ENCODE results near the gene P3H3. TPM values are rescaled to one million over a fixed set of nuclear protein-coding genes. Genes with fewer than 3 reads are reported as not detected.

P3H3 gene
- total RNA-seq, 1 donor from 2014 or later, result 30.6 TPM

DNA sequence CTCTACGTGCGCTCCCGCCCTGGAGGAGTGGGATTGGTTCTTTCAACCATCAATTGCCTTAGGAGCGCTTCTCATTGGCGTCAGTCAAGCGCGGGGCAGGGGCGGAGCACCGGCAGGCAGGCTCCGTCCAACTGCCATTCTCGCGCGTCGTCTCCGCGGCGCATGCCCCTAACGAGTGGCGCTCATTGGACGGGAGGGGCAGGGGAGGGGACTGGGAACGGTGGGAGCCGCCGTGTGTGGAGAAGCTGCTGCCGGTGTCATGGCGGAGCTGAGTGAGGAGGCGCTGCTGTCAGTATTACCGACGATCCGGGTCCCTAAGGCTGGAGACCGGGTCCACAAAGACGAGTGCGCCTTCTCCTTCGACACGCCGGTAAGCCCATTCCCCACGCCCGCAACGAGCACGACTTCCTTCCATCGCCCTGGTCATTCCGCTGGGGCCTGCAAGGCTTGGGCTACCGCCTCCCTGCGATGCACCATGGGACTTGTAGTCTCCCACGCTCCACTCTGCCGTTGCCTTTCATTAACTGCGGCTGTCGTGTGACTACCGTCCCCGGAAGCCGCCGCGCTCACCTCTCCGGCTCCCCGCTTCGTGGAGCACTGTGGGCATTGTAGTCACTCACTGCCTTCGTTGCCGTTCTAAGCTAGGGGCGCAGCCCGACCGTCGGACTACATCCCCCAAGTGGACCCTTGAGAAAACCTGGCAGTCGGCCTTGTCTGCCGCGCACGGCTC lies 23.9 kb downstream of the P3H3 start, which contains the start of gene USP5:
Gene USP5, plus strand, starts transcription at position 230 of the 730 bp plus-strand sequence. Its CDS starts 30 bp downstream, at position 260.
- Mint-ChIP-seq H3K36me3 (ENCODE audit: insufficient read depth) (peaks cover 13% of the 10 kb centered on the region), H3K4me1 (ENCODE audit: low read depth) (peaks cover 29% of the 10 kb centered on the region), H3K27ac (peak within 1 kb of the TSS; percentile 100), H3K27me3 (no peaks in the 10 kb centered on the region), H3K9me3 (ENCODE audit: low read depth) (no peaks in the 10 kb centered on the region), H3K4me3 (ENCODE audit: low read depth) (peak within 1 kb of the TSS; percentile 98)
- DNase-seq (ENCODE audit: low spot score, unreplicated experiment), result peak; percentile 100
- TF ChIP-seq, protein P1, sequence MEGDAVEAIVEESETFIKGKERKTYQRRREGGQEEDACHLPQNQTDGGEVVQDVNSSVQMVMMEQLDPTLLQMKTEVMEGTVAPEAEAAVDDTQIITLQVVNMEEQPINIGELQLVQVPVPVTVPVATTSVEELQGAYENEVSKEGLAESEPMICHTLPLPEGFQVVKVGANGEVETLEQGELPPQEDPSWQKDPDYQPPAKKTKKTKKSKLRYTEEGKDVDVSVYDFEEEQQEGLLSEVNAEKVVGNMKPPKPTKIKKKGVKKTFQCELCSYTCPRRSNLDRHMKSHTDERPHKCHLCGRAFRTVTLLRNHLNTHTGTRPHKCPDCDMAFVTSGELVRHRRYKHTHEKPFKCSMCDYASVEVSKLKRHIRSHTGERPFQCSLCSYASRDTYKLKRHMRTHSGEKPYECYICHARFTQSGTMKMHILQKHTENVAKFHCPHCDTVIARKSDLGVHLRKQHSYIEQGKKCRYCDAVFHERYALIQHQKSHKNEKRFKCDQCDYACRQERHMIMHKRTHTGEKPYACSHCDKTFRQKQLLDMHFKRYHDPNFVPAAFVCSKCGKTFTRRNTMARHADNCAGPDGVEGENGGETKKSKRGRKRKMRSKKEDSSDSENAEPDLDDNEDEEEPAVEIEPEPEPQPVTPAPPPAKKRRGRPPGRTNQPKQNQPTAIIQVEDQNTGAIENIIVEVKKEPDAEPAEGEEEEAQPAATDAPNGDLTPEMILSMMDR (IDR thresholded peaks at IDR 0.05; ENCODE audit: unreplicated experiment), result no peak

DNA sequence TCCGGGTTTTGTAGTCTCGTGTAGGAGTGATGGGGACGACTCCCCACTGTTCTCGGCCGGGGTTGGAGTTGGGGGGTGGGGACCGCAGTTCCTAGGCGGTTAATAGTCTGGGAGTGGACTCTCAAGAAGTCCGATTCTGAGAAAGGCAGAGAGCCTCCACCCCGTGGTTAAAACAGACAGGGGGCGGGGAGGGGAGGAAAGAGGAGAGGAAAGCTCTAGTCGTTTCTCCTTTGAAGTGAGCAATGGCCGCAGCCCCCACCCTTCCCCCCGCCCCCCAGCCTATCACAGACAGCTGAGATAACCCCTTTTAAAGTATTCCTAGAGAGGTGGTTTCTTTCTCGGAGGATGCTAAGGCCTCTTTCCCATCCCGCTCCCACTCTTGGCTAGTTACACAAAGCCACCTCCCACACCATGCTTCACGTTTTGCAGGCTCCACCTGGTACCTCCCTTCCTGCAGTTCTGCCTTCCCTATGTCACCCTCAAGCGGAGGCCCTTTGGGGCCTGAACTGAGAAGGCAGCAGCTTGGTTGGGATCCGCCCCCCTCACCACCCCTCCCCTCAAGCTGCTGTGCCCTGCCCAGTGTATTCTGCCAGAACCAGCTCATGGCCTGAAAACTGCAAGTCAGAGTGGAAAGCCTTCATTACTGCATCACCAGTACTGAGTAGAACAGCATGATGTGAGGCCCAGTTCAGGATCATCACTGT lies 24.6 kb downstream of the P3H3 start:
- Mint-ChIP-seq H3K4me1 (ENCODE audit: low read depth) (peaks cover 29% of the 10 kb centered on the region), H3K27me3 (no peaks in the 10 kb centered on the region)

DNA sequence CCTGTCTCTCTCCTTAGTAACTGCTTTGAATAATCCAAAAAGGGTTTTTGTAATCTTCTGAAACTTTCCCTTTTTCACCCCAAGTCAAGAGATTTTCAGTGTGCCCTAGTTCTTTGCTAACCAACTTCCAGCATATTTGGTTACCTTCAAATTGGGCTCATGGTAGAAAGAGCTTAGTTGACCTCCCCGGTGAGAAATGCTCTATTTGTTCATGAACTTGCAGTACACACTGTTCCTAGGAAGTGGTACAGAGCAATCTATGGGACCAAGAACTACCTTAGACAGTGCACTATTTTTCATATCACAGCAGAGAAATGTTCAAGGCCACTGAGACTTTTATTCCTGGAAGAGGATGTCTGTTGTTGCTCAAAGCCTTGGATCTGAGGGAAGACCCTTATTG lies 25.4 kb downstream of the P3H3 start:
- Mint-ChIP-seq H3K4me1 (ENCODE audit: low read depth) (peaks cover 29% of the 10 kb centered on the region), H3K27me3 (no peaks in the 10 kb centered on the region), H3K36me3 (ENCODE audit: insufficient read depth) (peaks cover 19% of the 10 kb centered on the region), H3K9me3 (ENCODE audit: low read depth) (no peaks in the 10 kb centered on the region), H3K27ac (peak overlapping the region; percentile 100), H3K4me3 (ENCODE audit: low read depth) (peak overlapping the region; percentile 98)
- DNase-seq (ENCODE audit: low spot score, unreplicated experiment), result no peak
- TF ChIP-seq, protein P1 (IDR thresholded peaks at IDR 0.05; ENCODE audit: unreplicated experiment), result no peak

More for the DNA sequence above, 24.6 kb downstream of the P3H3 start:
- H3K36me3 Mint-ChIP-seq (ENCODE audit: insufficient read depth), result peaks cover 15% of the 10 kb centered on the region
- peak overlapping the region; percentile 98 for H3K4me3 Mint-ChIP-seq (ENCODE audit: low read depth)
- no peak for DNase-seq (ENCODE audit: low spot score, unreplicated experiment)
- TF ChIP-seq, protein P1 (IDR thresholded peaks at IDR 0.05; ENCODE audit: unreplicated experiment), result no peak
- H3K27ac Mint-ChIP-seq, result peak overlapping the region; percentile 100
- no peaks in the 10 kb centered on the region for H3K9me3 Mint-ChIP-seq (ENCODE audit: low read depth)

DNA sequence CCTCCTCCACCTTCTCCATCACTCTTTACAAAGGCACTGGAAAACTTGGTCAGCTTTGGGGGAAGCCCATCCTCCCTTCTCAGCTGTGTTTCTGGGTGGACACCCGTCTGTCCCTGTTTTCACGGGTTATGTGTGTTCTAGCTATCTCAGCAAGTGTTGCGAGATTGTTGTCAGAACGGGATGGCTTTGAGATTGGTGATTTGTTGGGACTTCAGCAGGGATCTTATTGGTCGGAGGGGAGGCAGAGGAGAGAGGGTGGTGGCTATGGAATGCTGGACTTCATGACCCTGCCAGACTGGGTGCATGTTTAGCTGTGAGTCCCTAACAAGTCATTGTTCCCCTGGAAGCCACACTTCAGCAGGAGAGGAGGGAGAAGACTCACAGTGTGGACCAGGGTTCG lies 25.8 kb downstream of the P3H3 start:
- DNase-seq (ENCODE audit: low spot score, unreplicated experiment), result no peak
- Mint-ChIP-seq H3K36me3 (ENCODE audit: insufficient read depth) (peaks cover 19% of the 10 kb centered on the region), H3K4me3 (ENCODE audit: low read depth) (peak overlapping the region; percentile 98), H3K27me3 (no peaks in the 10 kb centered on the region), H3K9me3 (ENCODE audit: low read depth) (no peaks in the 10 kb centered on the region), H3K27ac (peak overlapping the region; percentile 72), H3K4me1 (ENCODE audit: low read depth) (peaks cover 29% of the 10 kb centered on the region)
- TF ChIP-seq, protein P1 (IDR thresholded peaks at IDR 0.05; ENCODE audit: unreplicated experiment), result no peak

DNA sequence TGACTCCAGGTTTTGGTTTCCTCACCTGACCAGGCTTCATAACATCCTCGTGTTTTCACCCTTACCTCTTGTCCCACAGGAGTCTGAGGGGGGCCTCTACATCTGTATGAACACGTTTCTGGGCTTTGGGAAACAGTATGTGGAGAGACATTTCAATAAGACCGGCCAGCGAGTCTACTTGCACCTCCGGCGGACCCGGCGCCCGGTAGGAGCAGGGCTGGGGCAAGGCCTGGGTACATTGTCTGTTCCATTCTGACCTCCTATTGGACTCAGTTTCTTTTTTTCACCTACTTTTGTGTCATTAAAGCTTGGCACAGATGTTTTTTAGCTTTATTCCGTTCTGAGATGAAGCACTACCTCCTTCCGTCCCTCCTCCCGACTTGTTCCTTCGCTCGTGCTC lies 27.1 kb downstream of the P3H3 start:
- no peaks in the 10 kb centered on the region for H3K9me3 Mint-ChIP-seq (ENCODE audit: low read depth)
- H3K27ac Mint-ChIP-seq, result no peak overlapping the region
- TF ChIP-seq, protein P1 (IDR thresholded peaks at IDR 0.05; ENCODE audit: unreplicated experiment), result no peak
- H3K4me1 Mint-ChIP-seq (ENCODE audit: low read depth), result peaks cover 21% of the 10 kb centered on the region
- DNase-seq (ENCODE audit: low spot score, unreplicated experiment), result no peak
- no peaks in the 10 kb centered on the region for H3K27me3 Mint-ChIP-seq
- no peak overlapping the region for H3K4me3 Mint-ChIP-seq (ENCODE audit: low read depth)
- peaks cover 23% of the 10 kb centered on the region for H3K36me3 Mint-ChIP-seq (ENCODE audit: insufficient read depth)
